Stimulated activated CD8-positive, alpha-beta memory T cell treated with anti-CD3 and anti-CD28 coated beads, Interleukin-4, amount 100 ng/mL, for 24 hours (primary cell): ENCODE data around the gene MED12L.
"Not testable (repeated sequence)": the region's sequence is repeated elsewhere in the genome, so short reads cannot be mapped to it uniquely, and the experiment has no call there.

Experiments
- DNase-seq: peaks from one replicate; pipeline ENCODE4 v3.0.0-alpha.2; 2020; ENCODE audit warnings: low read depth

MED12L gene

GRCh38 chr3:151210676-151211381 is 125.4 kb downstream of the MED12L start:
- DNase-seq = no peak

GRCh38 chr3:151213151-151213550 is 127.7 kb downstream of the MED12L start:
- no peak for DNase-seq

- DNase-seq = no peak
These were observed 128.4 kb downstream of the MED12L start for GRCh38 chr3:151213881-151214280.

GRCh38 chr3:151214459-151214858 is 129.0 kb downstream of the MED12L start:
- no peak for DNase-seq

GRCh38 chr3:151216641-151217607 is 131.5 kb downstream of the MED12L start:
- no peak for DNase-seq

- no peak for DNase-seq
These were observed 132.7 kb downstream of the MED12L start for GRCh38 chr3:151218136-151218535.

GRCh38 chr3:151219056-151219455 is 133.6 kb downstream of the MED12L start:
- DNase-seq = no peak

GRCh38 chr3:151224268-151224866 is 138.9 kb downstream of the MED12L start:
- no peak for DNase-seq

- DNase-seq = no peak
These were observed 139.8 kb downstream of the MED12L start for GRCh38 chr3:151225040-151225975.

GRCh38 chr3:151226088-151226563 is 140.7 kb downstream of the MED12L start:
- DNase-seq = no peak

- DNase-seq = no peak
These were observed 141.4 kb downstream of the MED12L start for GRCh38 chr3:151226825-151227224.

- no peak for DNase-seq
These were observed 141.9 kb downstream of the MED12L start for GRCh38 chr3:151227266-151227806.

- DNase-seq = peak; percentile 67
These were observed 142.6 kb downstream of the MED12L start for GRCh38 chr3:151227807-151228665.

- no peak for DNase-seq
These were observed 143.2 kb downstream of the MED12L start for GRCh38 chr3:151228666-151229040.

- DNase-seq = no peak
These were observed 145.2 kb downstream of the MED12L start for GRCh38 chr3:151230646-151231045.

GRCh38 chr3:151232403-151232802 is 146.9 kb downstream of the MED12L start:
- not testable (repeated sequence) for DNase-seq

GRCh38 chr3:151232991-151233390 is 147.5 kb downstream of the MED12L start:
- DNase-seq = no peak

- DNase-seq = no peak
These were observed 149.4 kb downstream of the MED12L start for GRCh38 chr3:151234825-151235224.

- no peak for DNase-seq
These were observed 150.9 kb downstream of the MED12L start for GRCh38 chr3:151236316-151236715.

GRCh38 chr3:151236736-151237135 is 151.3 kb downstream of the MED12L start:
- DNase-seq = no peak
